Measurements from ENCODE around the gene ACAP2. TPM values are rescaled to one million over a fixed set of nuclear protein-coding genes. Genes with fewer than 3 reads are reported as not detected.
A peak's percentile ranks its signal among the peaks of the same experiment; 100 is the strongest.

ACAP2 gene
- total RNA-seq, 4 donors from 2014 or later = 41.9 to 53.2 (median 48.0) TPM

DNA sequence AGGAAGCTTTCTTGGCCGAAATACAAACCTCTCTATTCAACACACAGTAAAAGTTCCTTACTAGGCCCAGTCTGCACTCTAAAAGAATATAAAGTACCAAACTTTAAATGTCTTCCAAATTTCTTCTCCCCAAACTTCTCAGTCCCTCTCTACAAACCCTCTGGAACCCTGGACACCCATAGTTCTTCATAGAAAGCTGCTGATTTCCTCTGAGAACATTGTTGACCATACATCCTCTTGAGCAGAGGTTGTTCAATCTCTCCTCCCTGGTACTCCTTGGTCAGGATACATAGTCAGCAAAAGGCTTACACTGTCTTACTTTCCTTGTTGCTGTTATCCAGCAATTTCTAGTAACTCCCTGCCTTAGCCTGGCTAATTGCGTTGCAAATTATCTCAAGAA lies 3.1 kb upstream of the ACAP2 start:
- DNase-seq (ENCODE audit: low spot score in 2 of 2) = no peak
- WGBS = 92% methylated on average over 2 of the region's 2 CpGs
- TF ChIP-seq POLR2AphosphoS5 (IDR thresholded peaks at IDR 0.05) = no peak

DNA sequence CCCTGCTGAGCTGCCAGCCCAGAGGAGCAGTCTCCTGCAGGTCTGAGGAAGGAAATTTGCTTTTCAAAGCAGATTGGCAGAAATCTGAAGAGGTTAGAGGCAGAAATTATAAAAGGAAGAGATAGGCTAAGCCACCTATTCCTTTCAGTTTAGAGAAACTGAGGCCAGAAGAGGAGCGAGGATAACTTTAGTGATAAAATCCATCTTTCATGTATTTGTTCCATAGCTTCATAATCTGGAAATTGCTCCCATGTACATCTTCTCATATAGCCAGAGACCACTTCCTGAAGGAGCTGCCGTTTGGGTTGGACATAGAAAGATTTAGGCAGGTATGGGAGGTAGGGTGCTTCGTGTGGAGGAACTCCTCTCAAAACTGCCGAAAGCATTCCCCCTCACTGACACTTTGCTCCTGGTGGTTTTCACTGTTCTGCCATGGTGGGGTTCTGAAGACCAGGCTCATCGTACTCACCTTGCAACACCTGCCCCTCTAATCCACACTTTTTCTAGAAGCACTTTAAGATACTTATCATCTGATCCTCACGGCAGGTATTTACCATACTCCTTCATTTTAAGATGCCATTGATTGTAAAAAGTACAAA lies 670 bp upstream of the ACAP2 start:
- Histone ChIP-seq H3K4me3 (peak overlapping the region; percentile 89), H3K9me3 (no peaks in the 10 kb centered on the region), H3K36me3 (no peaks in the 10 kb centered on the region), H3K4me1 (peaks cover 37% of the 10 kb centered on the region), H3K27ac (no peak overlapping the region), H3K27me3 (no peaks in the 10 kb centered on the region)
- 19% methylated on average over 6 of the region's 6 CpGs for WGBS
- no peak for DNase-seq (ENCODE audit: low spot score in 2 of 2)
- TF ChIP-seq POLR2AphosphoS5 (IDR thresholded peaks at IDR 0.05) (no peak), EP300 (IDR thresholded peaks at IDR 0.05) (no peak), POLR2A (IDR thresholded peaks at IDR 0.05) (no peak)
- TF ChIP-seq, protein P1, sequence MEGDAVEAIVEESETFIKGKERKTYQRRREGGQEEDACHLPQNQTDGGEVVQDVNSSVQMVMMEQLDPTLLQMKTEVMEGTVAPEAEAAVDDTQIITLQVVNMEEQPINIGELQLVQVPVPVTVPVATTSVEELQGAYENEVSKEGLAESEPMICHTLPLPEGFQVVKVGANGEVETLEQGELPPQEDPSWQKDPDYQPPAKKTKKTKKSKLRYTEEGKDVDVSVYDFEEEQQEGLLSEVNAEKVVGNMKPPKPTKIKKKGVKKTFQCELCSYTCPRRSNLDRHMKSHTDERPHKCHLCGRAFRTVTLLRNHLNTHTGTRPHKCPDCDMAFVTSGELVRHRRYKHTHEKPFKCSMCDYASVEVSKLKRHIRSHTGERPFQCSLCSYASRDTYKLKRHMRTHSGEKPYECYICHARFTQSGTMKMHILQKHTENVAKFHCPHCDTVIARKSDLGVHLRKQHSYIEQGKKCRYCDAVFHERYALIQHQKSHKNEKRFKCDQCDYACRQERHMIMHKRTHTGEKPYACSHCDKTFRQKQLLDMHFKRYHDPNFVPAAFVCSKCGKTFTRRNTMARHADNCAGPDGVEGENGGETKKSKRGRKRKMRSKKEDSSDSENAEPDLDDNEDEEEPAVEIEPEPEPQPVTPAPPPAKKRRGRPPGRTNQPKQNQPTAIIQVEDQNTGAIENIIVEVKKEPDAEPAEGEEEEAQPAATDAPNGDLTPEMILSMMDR (IDR thresholded peaks at IDR 0.05) = no peak

More for the DNA sequence above, 3.1 kb upstream of the ACAP2 start:
- Histone ChIP-seq H3K4me3 (no peak overlapping the region), H3K27me3 (no peaks in the 10 kb centered on the region), H3K36me3 (no peaks in the 10 kb centered on the region), H3K4me1 (peaks cover 17% of the 10 kb centered on the region), H3K27ac (no peak overlapping the region), H3K9me3 (no peaks in the 10 kb centered on the region)

DNA sequence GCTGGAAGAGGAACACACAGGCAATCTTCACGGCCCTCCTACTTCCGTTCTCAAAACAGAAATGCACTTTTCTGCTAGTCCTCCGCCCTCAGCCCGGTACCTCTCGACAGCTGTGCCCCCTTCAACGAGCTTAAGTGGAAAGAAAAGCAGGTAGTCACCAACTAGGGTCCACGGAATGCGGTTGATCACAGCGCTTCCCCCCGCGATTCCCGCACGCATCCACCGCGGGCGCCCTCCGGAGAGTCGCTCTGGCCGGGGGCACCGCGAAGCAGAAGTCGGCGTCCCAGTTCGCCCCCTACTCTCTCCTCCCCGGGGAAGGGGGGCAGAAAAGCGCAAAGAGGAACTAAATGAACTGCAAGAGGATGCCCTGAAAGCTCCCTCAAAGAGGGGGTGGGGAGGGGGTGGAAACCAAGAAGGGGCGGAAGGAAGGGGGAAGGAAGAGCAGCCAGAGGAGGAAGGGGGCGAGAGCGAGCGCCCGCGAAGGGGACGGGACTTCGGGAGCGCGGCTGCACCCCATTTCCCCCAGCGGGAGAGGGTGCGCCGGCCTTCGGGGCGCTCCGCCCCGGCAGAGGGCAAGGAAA lies 738 bp downstream of the ACAP2 start:
- Histone ChIP-seq H3K9me3 (no peaks in the 10 kb centered on the region), H3K4me1 (peaks cover 37% of the 10 kb centered on the region), H3K4me3 (peak overlapping the region; percentile 89), H3K27me3 (no peaks in the 10 kb centered on the region), H3K27ac (peak overlapping the region; percentile 94), H3K36me3 (no peaks in the 10 kb centered on the region)
- under 1% methylated on average over 42 of the region's 43 CpGs for WGBS
- peak in 1 of 2 donors; percentile 70 for DNase-seq (ENCODE audit: low spot score in 2 of 2)
- no peak for TF ChIP-seq POLR2AphosphoS5 (IDR thresholded peaks at IDR 0.05)
- TF ChIP-seq EP300 (IDR thresholded peaks at IDR 0.05) = no peak
- TF ChIP-seq POLR2A (IDR thresholded peaks at IDR 0.05) = no peak
- TF ChIP-seq, protein P1 (IDR thresholded peaks at IDR 0.05) = no peak

DNA sequence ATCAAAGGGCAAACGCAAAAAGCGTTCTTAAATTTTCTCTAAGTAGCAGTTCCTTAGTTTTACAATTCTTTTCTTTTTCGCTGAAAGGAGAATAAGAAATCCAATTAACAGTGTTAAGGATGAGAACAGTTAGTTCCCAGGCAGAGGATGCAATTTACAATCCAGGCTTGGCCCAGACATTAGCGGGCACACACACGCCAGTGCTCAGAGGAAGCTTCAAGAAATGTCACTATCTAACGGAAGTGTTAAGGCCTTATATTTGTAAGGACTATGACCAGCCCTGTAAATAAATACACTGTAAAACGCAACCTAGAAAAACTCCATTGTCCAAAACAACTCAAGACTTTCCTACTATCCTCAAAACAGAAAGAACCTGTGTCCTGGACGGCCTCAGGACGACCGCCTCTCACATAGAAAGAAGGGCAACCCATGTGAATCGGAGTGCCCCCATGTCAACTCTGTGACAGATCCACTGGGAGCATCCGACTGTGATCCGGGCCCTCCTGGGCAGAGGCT lies 1.3 kb downstream of the ACAP2 start:
- H3K4me3 ChIP-seq = peak overlapping the region; percentile 89
- 6% methylated on average over 13 of the region's 13 CpGs for WGBS
- peak overlapping the region; percentile 94 for H3K27ac ChIP-seq
- H3K9me3 ChIP-seq = no peaks in the 10 kb centered on the region
- TF ChIP-seq POLR2AphosphoS5 (IDR thresholded peaks at IDR 0.05) = no peak
- TF ChIP-seq EP300 (IDR thresholded peaks at IDR 0.05) = no peak
- TF ChIP-seq POLR2A (IDR thresholded peaks at IDR 0.05) = no peak
- TF ChIP-seq, protein P1 (IDR thresholded peaks at IDR 0.05) = no peak
- peak in 1 of 2 donors; percentile 80 for DNase-seq (ENCODE audit: low spot score in 2 of 2)
- no peaks in the 10 kb centered on the region for H3K27me3 ChIP-seq
- peaks cover 37% of the 10 kb centered on the region for H3K4me1 ChIP-seq
- no peaks in the 10 kb centered on the region for H3K36me3 ChIP-seq

DNA sequence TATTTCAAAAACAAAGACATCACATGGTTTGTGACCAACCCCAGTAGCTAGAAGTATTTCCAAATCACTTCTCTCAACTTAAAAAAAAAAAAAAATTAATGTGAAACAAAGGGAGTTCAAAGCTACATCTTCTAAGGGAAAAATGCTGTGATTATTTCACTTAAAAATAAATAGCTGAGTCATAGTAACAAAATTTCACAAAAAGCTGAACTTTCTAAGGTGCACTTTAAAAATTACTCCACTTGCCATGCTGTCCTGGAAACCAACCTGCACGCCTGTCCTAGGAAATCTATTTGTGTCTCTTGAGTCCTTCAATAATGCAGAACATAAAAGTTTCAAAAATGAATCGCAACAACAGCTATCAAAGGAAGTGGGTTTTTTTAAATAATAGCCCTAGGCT lies 1.8 kb downstream of the ACAP2 start:
- WGBS = 18% methylated on average over 2 of the region's 2 CpGs
- Histone ChIP-seq H3K4me3 (peak overlapping the region; percentile 89), H3K27ac (peak overlapping the region; percentile 94), H3K9me3 (no peaks in the 10 kb centered on the region), H3K4me1 (peaks cover 37% of the 10 kb centered on the region), H3K36me3 (no peaks in the 10 kb centered on the region), H3K27me3 (no peaks in the 10 kb centered on the region)
- DNase-seq (ENCODE audit: low spot score in 2 of 2) = no peak
- TF ChIP-seq EP300 (IDR thresholded peaks at IDR 0.05) (no peak), POLR2A (IDR thresholded peaks at IDR 0.05) (no peak), POLR2AphosphoS5 (IDR thresholded peaks at IDR 0.05) (no peak)
- TF ChIP-seq, protein P1 (IDR thresholded peaks at IDR 0.05) = no peak

All from suprapubic skin (tissue), 4 donors.